GM12878 (cell line): Measurements from ENCODE around the gene SPDYC. TPM values are rescaled to one million over a fixed set of nuclear protein-coding genes. Genes with fewer than 3 reads are reported as not detected.
A peak's percentile ranks its signal among the peaks of the same experiment; 100 is the strongest.

Experiments used
- ATAC-seq: fragments of 200-7000 bp; cut with Tn5 transposase; 3 replicates; pipeline ENCODE4 v1.9.1; 2020; ENCODE audit warnings: mild to moderate bottlenecking, moderate library complexity
- BruUV-seq: library from RNA; stranded (reverse); fragments of 400-500 nt; replicated peaks from 2 replicates; lab custom pipeline; 2021; lab: Mats Ljungman, UMichigan
- CTCF ChIA-PET: fragments of 300-600 bp; sonication (Branson Sonifier 250); formaldehyde crosslinking; extraction: SDS; loops from one replicate; lab custom pipeline; 2021; ENCODE audit warnings: inconsistent platforms; lab: Yijun Ruan, JAX
- POLR2A ChIA-PET: fragments of 350-600 bp; formaldehyde crosslinking; extraction: SDS; loops from one replicate; lab custom pipeline; 2021; ENCODE audit warnings: inconsistent platforms; lab: Charles Lee
- RAD21 ChIA-PET: fragments of 300-600 bp; sonication (Branson Sonifier 250); formaldehyde crosslinking; loops from one replicate; lab custom pipeline; 2023; ENCODE audit warnings: antibody characterized with exemption; ENCODE audit not compliant: unreplicated experiment; lab: Charles Lee
- SMC1A ChIA-PET: fragments of 300-600 bp; sonication (Branson Sonifier 250); formaldehyde crosslinking; loops from one replicate; lab custom pipeline; 2023; ENCODE audit not compliant: unreplicated experiment, uncharacterized antibody; lab: Charles Lee
- DNase-seq: peaks from one replicate; pipeline ENCODE4 v3.0.0-alpha.2; 2011; ENCODE audit warnings: low read depth, low spot score
- FAIRE-seq: peaks from 3 replicates; lab custom pipeline; 2011; peaks lifted over from hg19 to GRCh38; lab: Jason Lieb, UNC
- H2AFZ ChIP-seq: 2 replicates; pipeline ENCODE4 v1.6.0; 2011; ENCODE audit warnings: low read depth, low read length, control low read depth; ENCODE audit not compliant: control insufficient read depth
- H3K27ac ChIP-seq: 2 replicates; pipeline ENCODE4 v1.5.1; 2011; ENCODE audit warnings: control low read depth; ENCODE audit not compliant: control insufficient read depth, insufficient read depth
- H3K27me3 ChIP-seq, 2 experiments: replicated peaks in 1 of 2; 2 replicates each; pipeline versions ENCODE4 v1.6.0 to v1.6.1; 2011; ENCODE audit warnings: low read length in 1 of 2; ENCODE audit not compliant: control insufficient read depth in 2 of 2, insufficient read depth in 2 of 2
- H3K36me3 ChIP-seq, 2 experiments: 2 replicates each; pipeline ENCODE4 v1.5.1; 2011; ENCODE audit warnings: low read length in 1 of 2; ENCODE audit not compliant: control insufficient read depth in 2 of 2, insufficient read depth in 2 of 2
- H3K4me1 ChIP-seq: 2 replicates; pipeline ENCODE4 v1.6.1; 2011; ENCODE audit warnings: mild to moderate bottlenecking, low read length, moderate library complexity, mixed read lengths; ENCODE audit not compliant: control insufficient read depth, insufficient read depth
- H3K4me2 ChIP-seq: 2 replicates; pipeline ENCODE4 v1.6.0; 2011; ENCODE audit warnings: control low read depth; ENCODE audit not compliant: control insufficient read depth, insufficient read depth
- H3K4me3 ChIP-seq: fragments of 200-600 bp; sonication (generic); 2 replicates; pipeline ENCODE4 v1.5.1; 2016
- H3K79me2 ChIP-seq: 2 replicates; pipeline ENCODE4 v1.6.0; 2011; ENCODE audit warnings: low read length; ENCODE audit not compliant: control insufficient read depth, insufficient read depth
- H3K9ac ChIP-seq: 2 replicates; pipeline ENCODE4 v1.8.0; 2011; ENCODE audit warnings: low read length, control low read depth, mixed read lengths; ENCODE audit not compliant: control insufficient read depth, insufficient read depth
- H3K9me3 ChIP-seq: replicated peaks from 3 replicates; pipeline ENCODE4 v1.5.1; 2011; ENCODE audit warnings: mild to moderate bottlenecking, low read length; ENCODE audit not compliant: control insufficient read depth, insufficient read depth
- H4K20me1 ChIP-seq: 2 replicates; pipeline ENCODE4 v1.6.0; 2011; ENCODE audit not compliant: control insufficient read depth, insufficient read depth
- CHD1 ChIP-seq: IDR thresholded peaks from 2 replicates; pipeline ENCODE4 v1.6.1; 2012; ENCODE audit warnings: low read depth, low read length, improper control_type of control experiment
- HCFC1 ChIP-seq: fragments of 150-350 bp; IDR thresholded peaks from 2 replicates; pipeline ENCODE4 v1.6.1; 2014; ENCODE audit warnings: low read length
- MYC ChIP-seq: IDR thresholded peaks from 2 replicates; pipeline ENCODE4 v1.6.1; 2011; ENCODE audit warnings: mild to moderate bottlenecking, low read length, moderate library complexity, inconsistent platforms; ENCODE audit not compliant: insufficient read depth, insufficient replicate concordance, insufficient read length, severe bottlenecking
- POLR2A ChIP-seq: IDR thresholded peaks from 2 replicates; pipeline ENCODE4 v1.6.1; 2011; ENCODE audit warnings: low read depth, mild to moderate bottlenecking, low read length
- RBBP5 ChIP-seq: fragments of 200-600 bp; sonication (generic); conservative IDR thresholded peaks from 2 replicates; pipeline ENCODE4 v1.6.1; 2016
- RFX5 ChIP-seq: IDR thresholded peaks from 2 replicates; pipeline ENCODE4 v1.6.1; 2011; ENCODE audit warnings: low read depth, low read length, improper control_type of control experiment
- SMAD5 ChIP-seq: IDR thresholded peaks from 2 replicates; pipeline ENCODE4 v1.6.1; 2016; ENCODE audit warnings: antibody characterized with exemption, low read depth
- STAT3 ChIP-seq: IDR thresholded peaks from 2 replicates; pipeline ENCODE4 v1.6.1; 2011; ENCODE audit warnings: low read depth, low read length, improper control_type of control experiment
- ZNF622 ChIP-seq: fragments of 450-650 bp; IDR thresholded peaks from 2 replicates; pipeline ENCODE4 v1.6.1; 2017; ENCODE audit warnings: mild to moderate bottlenecking, inconsistent platforms
- WGBS: methylation state at CpG from one replicate; pipeline ENCODE4 v1.1.6; 2016; ENCODE audit warnings: low lambda C conversion rate; ENCODE audit not compliant: insufficient replicate concordance, insufficient coverage; ENCODE audit errors: missing lambda C conversion rate; 5-methylcytosine and 5-hydroxymethylcytosine counted together
- in situ Hi-C: fragments of 300-500 bp; cut with MboI; formaldehyde crosslinking; loops from 9 replicates; pipeline ENCODE4 v1.14.3; 2018; ENCODE audit warnings: mixed read lengths
- intact Hi-C: fragments of 100-400 bp; cut with micrococcal nuclease; formaldehyde crosslinking; loops from one replicate; pipeline ENCODE4 v1.14.2; 2022; ENCODE audit not compliant: unreplicated experiment
- polyA plus RNA-seq, 11 experiments: library from polyadenylated mRNA; depleted of rRNA in 4 of 11; unstranded in 6 of 11; stranded (reverse) in 5 of 11; fragments of >200 nt; fragmentation: Nextera tagmentation in 4 of 11; fragmentation: Illumina TruSeq in 1 of 11; extraction: Ambion mirVana in 4 of 11; extraction: Trizol in 1 of 11; gene quantifications; 1 replicate in 1 of 11; 2 replicates in 10 of 11; pipeline versions ENCODE4 v1.2.1 to v1.2.3, GENCODE V29; 2011 to 2016; ENCODE audit warnings: inconsistent platforms in 2 of 11, missing spikeins in 2 of 11, low read depth in 1 of 11
- total RNA-seq, 4 experiments: library from RNA; depleted of rRNA in 3 of 4; stranded (reverse); fragments of >200 nt in 3 of 4; fragmentation: Illumina TruSeq in 1 of 4; extraction: Trizol in 1 of 4; gene quantifications; 2 replicates each; pipeline versions ENCODE4 v1.2.1 to v1.2.3, GENCODE V29; 2013 to 2021
- TF ChIP-seq, protein P1 (sequence below): fragments of 150-350 bp; IDR thresholded peaks from 2 replicates; pipeline ENCODE4 v1.6.1; 2014; ENCODE audit warnings: mild to moderate bottlenecking, low read depth, low read length
- TF ChIP-seq, protein P2 (sequence below): IDR thresholded peaks from 2 replicates; pipeline ENCODE4 v1.6.1; 2011; ENCODE audit warnings: low read depth, mild to moderate bottlenecking, low read length, moderate library complexity, borderline replicate concordance; ENCODE audit errors: extremely low read depth
- TF ChIP-seq, protein P3 (sequence below): fragments of 450-650 bp; IDR thresholded peaks from 2 replicates; pipeline ENCODE4 v1.6.1; 2017; ENCODE audit warnings: mild to moderate bottlenecking, moderate library complexity
- TF ChIP-seq, protein P4 (sequence below): fragments of 450-650 bp; formaldehyde crosslinking; IDR thresholded peaks from 2 replicates; pipeline ENCODE4 v1.4.0; 2022; ENCODE audit warnings: mild to moderate bottlenecking, moderate library complexity

The SPDYC gene
- total and polyA plus RNA-seq, 10 of the 15 experiments (the other 5 are each of a cell fraction or from before 2014, with no cell fraction given), result not detected

DNA sequence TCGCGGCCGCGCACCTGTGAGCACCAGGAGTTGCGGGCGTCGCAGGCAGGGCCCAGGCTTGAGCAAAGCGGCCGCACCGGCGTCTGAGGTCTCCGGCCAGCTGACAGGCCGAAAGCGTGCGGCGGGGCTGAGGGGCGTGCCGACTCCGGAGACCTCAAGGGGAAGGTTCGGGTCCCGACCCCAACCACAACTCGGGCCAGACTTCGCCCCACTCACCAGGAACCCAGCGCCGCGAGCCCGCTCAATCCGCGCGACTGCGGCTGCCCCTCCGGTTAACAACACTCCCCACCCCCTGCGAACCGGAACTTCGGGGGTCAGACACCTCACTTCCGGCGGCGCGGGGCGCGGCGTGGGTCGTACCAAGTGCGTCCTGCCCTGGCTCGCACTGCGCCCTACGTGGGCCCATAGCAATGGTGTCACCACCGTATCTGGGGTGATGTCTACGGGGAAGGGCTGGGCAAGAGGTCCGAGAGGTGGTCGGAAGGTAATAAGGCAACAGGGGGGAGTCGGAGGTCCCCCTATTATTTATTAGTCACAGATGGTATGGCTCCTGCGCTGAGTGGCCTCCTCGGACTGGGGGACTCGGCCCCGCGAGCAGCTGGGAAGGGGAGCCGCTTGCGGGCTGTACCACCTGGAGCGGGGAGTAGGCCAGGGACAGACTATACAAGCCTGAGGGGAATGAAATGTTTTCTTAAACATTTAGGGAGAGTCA is 35.6 kb upstream of the SPDYC start, which contains the start of gene SYVN1:
Gene SYVN1, minus strand, starts transcription at position 280 of the 712 bp plus-strand sequence. CDS start 918 bp downstream, outside the sequence.
- H3K4me2 ChIP-seq, result peak within 1 kb of the TSS; percentile 98
- in situ Hi-C loops, result no loop called here
- DNase-seq, result peak; percentile 89
- BruUV-seq, result no TSS peak
- FAIRE-seq, result peak; percentile 70
- ChIA-PET CTCF (interaction anchor here (0.6 to 6.7 kb wide), 11 partner anchors 12 to 290 kb away, joined by 3 to 40 read pairs (median 6); partner anchors contain the start of genes CAPN1, CDC42BPG, FAU and MRPL49), POLR2A (interaction anchor here (0.6 to 3.1 kb wide), 22 partner anchors 10 to 355 kb away, joined by 3 to 28 read pairs (median 6); partner anchors contain the start of genes CAPN1, CDCA5, FAU and MRPL49), SMC1A (interaction anchor here (1.1 to 2.4 kb wide), 8 partner anchors 11 to 286 kb away, joined by 3 to 13 read pairs (median 8); partner anchors contain the start of genes FAU, MRPL49 and ZNHIT2), RAD21 (interaction anchor here (0.5 to 3.0 kb wide), 9 partner anchors 13 to 286 kb away, joined by 3 to 25 read pairs (median 6); partner anchors contain the start of genes ARL2, CAPN1, DPF2 and FAU)
- peak; percentile 81 for ATAC-seq
- 2% methylated on average over 56 of the region's 60 CpGs for WGBS
- peak within 1 kb of the TSS; percentile 97 for H2AFZ ChIP-seq
- H3K9me3 ChIP-seq, result no peaks in the 10 kb centered on the region
- peaks cover 11 to 20% of the 10 kb centered on the region in 2 experiments; a peak in 3 of 4 replicates for H3K36me3 ChIP-seq
- H3K4me3 ChIP-seq, result peak within 1 kb of the TSS; percentile 99
- H3K79me2 ChIP-seq, result peaks cover 44% of the 10 kb centered on the region
- H3K27ac ChIP-seq, result peak within 1 kb of the TSS; percentile 99
- peak within 1 kb of the TSS; percentile 96 for H3K9ac ChIP-seq
- intact Hi-C loops, result loop anchor here (5.0 to 10.0 kb wide), 2 partner anchors 48 to 120 kb away; partner anchors contain the start of gene CAPN1
- 0 out of 2 replicates have a peak, but pooled peaks cover 4% of the 10 kb centered on the region for H4K20me1 ChIP-seq
- H3K4me1 ChIP-seq, result peaks cover 21% of the 10 kb centered on the region
- no peaks in the 10 kb centered on the region for H3K27me3 ChIP-seq
- TF ChIP-seq, protein P1, sequence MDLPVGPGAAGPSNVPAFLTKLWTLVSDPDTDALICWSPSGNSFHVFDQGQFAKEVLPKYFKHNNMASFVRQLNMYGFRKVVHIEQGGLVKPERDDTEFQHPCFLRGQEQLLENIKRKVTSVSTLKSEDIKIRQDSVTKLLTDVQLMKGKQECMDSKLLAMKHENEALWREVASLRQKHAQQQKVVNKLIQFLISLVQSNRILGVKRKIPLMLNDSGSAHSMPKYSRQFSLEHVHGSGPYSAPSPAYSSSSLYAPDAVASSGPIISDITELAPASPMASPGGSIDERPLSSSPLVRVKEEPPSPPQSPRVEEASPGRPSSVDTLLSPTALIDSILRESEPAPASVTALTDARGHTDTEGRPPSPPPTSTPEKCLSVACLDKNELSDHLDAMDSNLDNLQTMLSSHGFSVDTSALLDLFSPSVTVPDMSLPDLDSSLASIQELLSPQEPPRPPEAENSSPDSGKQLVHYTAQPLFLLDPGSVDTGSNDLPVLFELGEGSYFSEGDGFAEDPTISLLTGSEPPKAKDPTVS, result no peak
- TF ChIP-seq ZNF622 (no peak), RFX5 (no peak), STAT3 (no peak; the same call in 1 of the 2 replicates), CHD1 (peak; percentile 97), MYC (no peak), SMAD5 (peak; percentile 90), POLR2A (peak; percentile 97), HCFC1 (peak; percentile 45), RBBP5 (no peak)
- TF ChIP-seq, protein P2, sequence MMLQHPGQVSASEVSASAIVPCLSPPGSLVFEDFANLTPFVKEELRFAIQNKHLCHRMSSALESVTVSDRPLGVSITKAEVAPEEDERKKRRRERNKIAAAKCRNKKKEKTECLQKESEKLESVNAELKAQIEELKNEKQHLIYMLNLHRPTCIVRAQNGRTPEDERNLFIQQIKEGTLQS, result no peak
- TF ChIP-seq, protein P3, sequence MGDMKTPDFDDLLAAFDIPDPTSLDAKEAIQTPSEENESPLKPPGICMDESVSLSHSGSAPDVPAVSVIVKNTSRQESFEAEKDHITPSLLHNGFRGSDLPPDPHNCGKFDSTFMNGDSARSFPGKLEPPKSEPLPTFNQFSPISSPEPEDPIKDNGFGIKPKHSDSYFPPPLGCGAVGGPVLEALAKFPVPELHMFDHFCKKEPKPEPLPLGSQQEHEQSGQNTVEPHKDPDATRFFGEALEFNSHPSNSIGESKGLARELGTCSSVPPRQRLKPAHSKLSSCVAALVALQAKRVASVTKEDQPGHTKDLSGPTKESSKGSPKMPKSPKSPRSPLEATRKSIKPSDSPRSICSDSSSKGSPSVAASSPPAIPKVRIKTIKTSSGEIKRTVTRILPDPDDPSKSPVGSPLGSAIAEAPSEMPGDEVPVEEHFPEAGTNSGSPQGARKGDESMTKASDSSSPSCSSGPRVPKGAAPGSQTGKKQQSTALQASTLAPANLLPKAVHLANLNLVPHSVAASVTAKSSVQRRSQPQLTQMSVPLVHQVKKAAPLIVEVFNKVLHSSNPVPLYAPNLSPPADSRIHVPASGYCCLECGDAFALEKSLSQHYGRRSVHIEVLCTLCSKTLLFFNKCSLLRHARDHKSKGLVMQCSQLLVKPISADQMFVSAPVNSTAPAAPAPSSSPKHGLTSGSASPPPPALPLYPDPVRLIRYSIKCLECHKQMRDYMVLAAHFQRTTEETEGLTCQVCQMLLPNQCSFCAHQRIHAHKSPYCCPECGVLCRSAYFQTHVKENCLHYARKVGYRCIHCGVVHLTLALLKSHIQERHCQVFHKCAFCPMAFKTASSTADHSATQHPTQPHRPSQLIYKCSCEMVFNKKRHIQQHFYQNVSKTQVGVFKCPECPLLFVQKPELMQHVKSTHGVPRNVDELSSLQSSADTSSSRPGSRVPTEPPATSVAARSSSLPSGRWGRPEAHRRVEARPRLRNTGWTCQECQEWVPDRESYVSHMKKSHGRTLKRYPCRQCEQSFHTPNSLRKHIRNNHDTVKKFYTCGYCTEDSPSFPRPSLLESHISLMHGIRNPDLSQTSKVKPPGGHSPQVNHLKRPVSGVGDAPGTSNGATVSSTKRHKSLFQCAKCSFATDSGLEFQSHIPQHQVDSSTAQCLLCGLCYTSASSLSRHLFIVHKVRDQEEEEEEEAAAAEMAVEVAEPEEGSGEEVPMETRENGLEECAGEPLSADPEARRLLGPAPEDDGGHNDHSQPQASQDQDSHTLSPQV, result no peak
- TF ChIP-seq, protein P4, sequence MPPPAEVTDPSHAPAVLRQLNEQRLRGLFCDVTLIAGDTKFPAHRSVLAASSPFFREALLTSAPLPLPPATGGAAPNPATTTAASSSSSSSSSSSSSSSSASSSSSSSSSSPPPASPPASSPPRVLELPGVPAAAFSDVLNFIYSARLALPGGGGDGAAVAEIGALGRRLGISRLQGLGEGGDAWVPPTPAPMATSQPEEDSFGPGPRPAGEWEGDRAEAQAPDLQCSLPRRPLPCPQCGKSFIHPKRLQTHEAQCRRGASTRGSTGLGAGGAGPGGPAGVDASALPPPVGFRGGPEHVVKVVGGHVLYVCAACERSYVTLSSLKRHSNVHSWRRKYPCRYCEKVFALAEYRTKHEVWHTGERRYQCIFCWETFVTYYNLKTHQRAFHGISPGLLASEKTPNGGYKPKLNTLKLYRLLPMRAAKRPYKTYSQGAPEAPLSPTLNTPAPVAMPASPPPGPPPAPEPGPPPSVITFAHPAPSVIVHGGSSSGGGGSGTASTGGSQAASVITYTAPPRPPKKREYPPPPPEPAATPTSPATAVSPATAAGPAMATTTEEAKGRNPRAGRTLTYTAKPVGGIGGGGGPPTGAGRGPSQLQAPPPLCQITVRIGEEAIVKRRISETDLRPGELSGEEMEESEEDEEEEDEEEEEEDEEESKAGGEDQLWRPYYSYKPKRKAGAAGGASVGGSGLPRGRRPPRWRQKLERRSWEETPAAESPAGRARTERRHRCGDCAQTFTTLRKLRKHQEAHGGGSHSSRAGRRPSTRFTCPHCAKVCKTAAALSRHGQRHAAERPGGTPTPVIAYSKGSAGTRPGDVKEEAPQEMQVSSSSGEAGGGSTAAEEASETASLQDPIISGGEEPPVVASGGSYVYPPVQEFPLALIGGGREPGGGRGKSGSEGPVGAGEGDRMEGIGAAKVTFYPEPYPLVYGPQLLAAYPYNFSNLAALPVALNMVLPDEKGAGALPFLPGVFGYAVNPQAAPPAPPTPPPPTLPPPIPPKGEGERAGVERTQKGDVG (CRISPR knock-in tag), result no peak
